Measurements from ENCODE around the gene SIDT2.

DNA sequence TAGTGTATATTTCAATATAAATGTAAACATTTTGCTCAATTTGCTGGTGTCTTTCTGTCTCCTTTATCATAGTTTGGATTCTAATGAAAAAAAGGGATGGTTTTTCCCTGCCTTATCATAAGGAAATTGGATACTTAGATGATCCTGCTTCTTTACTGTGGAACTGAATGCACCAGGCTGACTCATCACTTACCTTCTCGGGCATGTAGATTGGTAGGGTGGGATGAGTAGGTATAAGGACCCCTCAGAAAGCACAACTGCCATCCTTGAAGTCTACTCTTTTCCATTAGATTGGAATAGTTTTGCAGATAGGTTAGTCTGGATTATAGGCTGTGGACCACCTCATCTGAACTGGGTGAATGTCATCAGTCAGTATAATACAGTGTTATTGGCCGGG is 7.5 kb upstream of the SIDT2 start:
- TF ChIP-seq POLR2A (IDR thresholded peaks at IDR 0.05): no peak
- TF ChIP-seq, protein P1, sequence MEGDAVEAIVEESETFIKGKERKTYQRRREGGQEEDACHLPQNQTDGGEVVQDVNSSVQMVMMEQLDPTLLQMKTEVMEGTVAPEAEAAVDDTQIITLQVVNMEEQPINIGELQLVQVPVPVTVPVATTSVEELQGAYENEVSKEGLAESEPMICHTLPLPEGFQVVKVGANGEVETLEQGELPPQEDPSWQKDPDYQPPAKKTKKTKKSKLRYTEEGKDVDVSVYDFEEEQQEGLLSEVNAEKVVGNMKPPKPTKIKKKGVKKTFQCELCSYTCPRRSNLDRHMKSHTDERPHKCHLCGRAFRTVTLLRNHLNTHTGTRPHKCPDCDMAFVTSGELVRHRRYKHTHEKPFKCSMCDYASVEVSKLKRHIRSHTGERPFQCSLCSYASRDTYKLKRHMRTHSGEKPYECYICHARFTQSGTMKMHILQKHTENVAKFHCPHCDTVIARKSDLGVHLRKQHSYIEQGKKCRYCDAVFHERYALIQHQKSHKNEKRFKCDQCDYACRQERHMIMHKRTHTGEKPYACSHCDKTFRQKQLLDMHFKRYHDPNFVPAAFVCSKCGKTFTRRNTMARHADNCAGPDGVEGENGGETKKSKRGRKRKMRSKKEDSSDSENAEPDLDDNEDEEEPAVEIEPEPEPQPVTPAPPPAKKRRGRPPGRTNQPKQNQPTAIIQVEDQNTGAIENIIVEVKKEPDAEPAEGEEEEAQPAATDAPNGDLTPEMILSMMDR (IDR thresholded peaks at IDR 0.05): no peak
- no peak for TF ChIP-seq EP300 (IDR thresholded peaks at IDR 0.05)

All from tibial nerve (tissue), 4 donors.